Adrenal gland (tissue), 5 donors: ENCODE results near the gene ROR2.

ENCODE experiments used
- CTCF ChIP-seq, 6 experiments: fragments of 450-650 bp in 4 of 6; fragments of 200-600 bp in 2 of 6; sonication (generic) in 1 of 6; IDR thresholded peaks; 1 replicate in 5 of 6; 2 replicates in 1 of 6; pipeline versions ENCODE4 v1.5.1 to v1.8.0; 2016 to 2021; ENCODE audit warnings: antibody characterized with exemption in 6 of 6, mild to moderate bottlenecking in 2 of 6, moderate library complexity in 1 of 6
- POLR2A ChIP-seq, 2 donors: fragments of 450-650 bp; IDR thresholded peaks; one replicate each; pipeline ENCODE4 v1.6.1; 2017; ENCODE audit warnings: antibody characterized with exemption in 2 of 2, mild to moderate bottlenecking in 2 of 2, moderate library complexity in 1 of 2
- donor health status: DM: no; HTN: no; CAD: no.

- TF ChIP-seq CTCF (IDR thresholded peaks at IDR 0.05) = no peak
- no peak for TF ChIP-seq POLR2A (IDR thresholded peaks at IDR 0.05)
These were observed 431.6 kb downstream of the ROR2 start for GRCh38 chr9:91518462-91518861.
